Cardiac fibroblast (primary cell): ENCODE results near the gene GGACT.

Source experiments
- DNase-seq, 2 donors: peaks; one replicate each; pipeline versions ENCODE4 v3.0.0 to v3.0.0-alpha.2; 2010; ENCODE audit warnings: low read depth in 2 of 2
- H3K4me3 ChIP-seq, 2 donors: replicated peaks in 1 of 2; 1 replicate in 1 of 2; 2 replicates in 1 of 2; pipeline ENCODE4 v1.5.1; 2011; ENCODE audit warnings: low read depth in 2 of 2, low read length in 2 of 2, mild to moderate bottlenecking in 2 of 2, moderate library complexity in 1 of 2
- TF ChIP-seq, protein P1 (sequence below): IDR thresholded peaks from one replicate; pipeline ENCODE4 v1.5.1; 2011; ENCODE audit warnings: low read depth, mild to moderate bottlenecking, low read length, inconsistent platforms

Gene GGACT

DNA sequence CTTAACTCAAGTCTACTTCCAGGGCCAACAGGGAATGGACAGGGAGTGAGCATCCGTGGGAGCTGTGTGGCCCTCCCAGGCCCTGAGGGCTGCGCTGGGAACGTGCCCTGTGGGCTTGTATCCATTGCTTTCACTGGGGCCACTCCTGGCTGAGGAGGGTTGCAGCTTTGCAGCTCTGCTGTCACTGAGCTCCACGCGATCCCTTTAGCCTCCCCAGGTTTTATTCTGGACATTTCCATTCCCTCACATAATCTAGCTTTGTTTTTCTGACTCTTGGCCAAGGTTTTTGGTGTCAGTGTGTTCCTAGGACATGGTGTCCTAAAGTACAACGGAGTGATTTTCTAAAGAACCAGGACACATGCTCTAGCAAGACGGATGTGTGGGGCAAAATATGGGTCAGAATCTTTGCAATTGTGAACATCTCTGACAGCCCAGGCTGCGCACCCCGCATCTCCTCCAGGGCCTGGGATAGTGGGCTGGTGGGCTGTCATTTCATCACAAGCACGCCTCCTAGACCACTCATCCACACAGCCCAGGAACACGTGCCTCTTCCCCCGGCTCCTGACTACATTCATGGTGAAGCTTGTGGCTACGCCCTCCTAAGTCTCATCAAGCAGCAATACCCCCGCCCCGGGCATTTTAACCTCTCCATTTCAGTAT is 28.0 kb downstream of the GGACT start:
- DNase-seq = no peak
- TF ChIP-seq, protein P1, sequence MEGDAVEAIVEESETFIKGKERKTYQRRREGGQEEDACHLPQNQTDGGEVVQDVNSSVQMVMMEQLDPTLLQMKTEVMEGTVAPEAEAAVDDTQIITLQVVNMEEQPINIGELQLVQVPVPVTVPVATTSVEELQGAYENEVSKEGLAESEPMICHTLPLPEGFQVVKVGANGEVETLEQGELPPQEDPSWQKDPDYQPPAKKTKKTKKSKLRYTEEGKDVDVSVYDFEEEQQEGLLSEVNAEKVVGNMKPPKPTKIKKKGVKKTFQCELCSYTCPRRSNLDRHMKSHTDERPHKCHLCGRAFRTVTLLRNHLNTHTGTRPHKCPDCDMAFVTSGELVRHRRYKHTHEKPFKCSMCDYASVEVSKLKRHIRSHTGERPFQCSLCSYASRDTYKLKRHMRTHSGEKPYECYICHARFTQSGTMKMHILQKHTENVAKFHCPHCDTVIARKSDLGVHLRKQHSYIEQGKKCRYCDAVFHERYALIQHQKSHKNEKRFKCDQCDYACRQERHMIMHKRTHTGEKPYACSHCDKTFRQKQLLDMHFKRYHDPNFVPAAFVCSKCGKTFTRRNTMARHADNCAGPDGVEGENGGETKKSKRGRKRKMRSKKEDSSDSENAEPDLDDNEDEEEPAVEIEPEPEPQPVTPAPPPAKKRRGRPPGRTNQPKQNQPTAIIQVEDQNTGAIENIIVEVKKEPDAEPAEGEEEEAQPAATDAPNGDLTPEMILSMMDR = no peak
- H3K4me3 ChIP-seq = no peak overlapping the region

DNA sequence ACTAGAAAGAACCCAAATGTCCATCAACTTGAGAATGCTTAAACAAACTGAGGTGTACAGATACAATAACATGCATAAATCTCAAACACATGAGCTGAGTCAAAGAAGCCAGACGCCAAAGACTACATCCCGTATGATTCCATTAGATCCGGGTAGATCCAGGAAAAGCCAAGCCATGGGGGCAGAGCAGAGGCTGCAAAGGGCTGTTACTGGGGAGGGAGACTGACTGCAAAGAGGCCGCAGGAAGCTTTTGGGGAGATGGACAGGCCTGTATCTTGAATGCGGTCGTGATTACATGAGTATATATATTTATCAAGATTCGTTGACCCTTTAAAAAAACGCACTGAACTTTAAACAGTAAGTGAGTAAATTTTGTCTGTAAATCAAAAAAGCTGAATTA is 28.7 kb downstream of the GGACT start:
- DNase-seq = no peak
- H3K4me3 ChIP-seq = no peak overlapping the region
- TF ChIP-seq, protein P1 = no peak

DNA sequence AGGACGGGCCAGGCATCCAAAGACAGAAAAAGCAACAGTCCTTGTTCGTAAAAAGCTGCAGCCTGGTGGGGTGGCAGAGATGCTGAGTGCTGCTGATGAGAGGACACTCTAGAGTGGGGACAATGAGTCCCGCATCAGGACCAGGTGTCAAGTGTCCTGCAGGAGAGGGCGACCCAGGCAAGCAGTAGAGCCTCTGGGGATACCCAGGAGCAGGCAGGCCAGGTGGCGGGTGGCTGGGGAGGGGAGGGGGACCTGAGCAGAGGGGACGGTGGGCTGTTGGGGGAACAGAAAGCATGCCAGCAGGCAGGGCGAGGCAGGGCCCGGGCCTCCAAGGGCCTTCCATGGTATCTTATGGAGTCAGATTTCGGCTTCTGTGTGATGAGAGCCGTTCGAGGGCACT is 35.8 kb downstream of the GGACT start:
- no peak for DNase-seq

DNA sequence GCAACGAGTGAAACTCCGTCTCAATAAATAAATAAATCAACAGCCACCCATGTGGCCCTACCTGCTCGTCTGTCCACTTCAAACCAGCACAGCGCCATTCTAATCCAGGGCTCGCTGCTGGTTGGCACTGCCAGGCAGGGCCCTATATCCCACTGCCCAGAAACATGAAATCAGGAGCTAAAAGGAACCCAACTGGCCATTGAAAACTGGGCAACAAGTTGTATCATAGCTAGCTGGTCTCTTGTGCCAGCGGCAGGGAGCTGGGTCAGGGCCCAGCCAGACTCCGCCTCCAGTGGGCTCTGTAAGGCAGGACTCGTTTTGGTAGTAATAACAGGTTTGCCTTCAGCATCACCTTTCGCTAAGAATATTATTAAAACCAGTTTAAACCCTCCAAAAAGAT is 39.3 kb downstream of the GGACT start:
- DNase-seq = no peak
- H3K4me3 ChIP-seq = no peak overlapping the region
- TF ChIP-seq, protein P1 = no peak

More for the DNA sequence above, 35.8 kb downstream of the GGACT start:
- TF ChIP-seq, protein P1 = no peak
- no peak overlapping the region for H3K4me3 ChIP-seq

DNA sequence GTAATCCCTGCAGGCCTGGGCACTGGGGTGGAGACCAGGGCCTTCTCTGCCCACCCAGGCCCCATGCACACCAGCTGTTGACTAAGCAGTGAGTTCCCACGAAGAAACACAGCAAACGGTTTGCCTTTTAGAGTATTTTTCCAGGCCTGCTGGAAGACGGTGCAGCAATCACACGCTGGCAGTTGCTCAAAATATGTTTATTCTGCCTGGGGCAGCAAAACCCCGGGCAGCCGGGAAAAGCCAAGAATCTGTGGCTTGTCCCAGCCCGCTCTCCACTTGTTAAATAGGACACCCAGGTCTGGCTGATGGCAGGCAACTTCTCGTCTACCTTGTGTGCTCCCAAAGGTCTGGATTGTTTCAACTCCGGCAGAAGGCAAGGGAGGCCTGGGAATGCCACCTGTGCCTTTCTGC is 40.8 kb downstream of the GGACT start:
- TF ChIP-seq, protein P1 = no peak
- no peak for DNase-seq
- H3K4me3 ChIP-seq = no peak overlapping the region

DNA sequence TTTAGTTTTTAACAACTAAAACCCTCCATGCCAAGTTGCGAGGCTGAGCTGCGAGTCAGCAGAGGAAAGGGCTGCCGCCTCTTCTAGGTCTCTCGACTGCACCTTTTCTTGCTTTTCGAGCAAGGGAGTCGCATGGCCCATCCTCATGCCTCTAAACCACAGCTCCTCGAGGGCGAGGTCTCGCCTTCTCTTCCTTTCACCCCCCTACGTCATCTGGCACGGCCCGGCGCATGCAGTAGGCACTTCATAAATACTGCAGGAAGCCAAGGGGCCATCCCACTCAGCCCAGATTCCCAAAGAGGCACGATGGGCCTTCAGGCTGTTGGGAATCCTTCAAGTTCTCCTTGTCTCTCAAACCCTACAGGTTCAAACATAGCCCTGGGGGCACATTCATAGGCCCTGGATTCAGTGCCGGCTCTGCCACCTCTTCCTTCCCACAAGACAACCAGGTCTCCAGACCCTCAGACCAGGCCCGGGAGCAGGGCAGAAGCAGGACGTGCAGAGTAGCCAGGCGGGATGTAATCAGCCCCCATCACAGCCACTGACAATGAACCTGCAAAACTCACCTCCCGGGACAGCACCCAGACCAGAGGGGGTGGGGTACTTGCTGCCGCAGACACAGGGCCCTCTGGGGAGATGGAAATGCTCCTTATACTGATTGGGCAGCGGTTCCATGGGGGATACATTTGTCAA is 41.7 kb downstream of the GGACT start:
- no peak overlapping the region for H3K4me3 ChIP-seq
- DNase-seq = no peak
- TF ChIP-seq, protein P1 = no peak
